SK-N-SH (cell line): Measurements from ENCODE around the gene BMP7.

Experiments
- CTCF ChIP-seq: fragments of 200-600 bp; sonication (generic); IDR thresholded peaks from 2 replicates; pipeline ENCODE4 v1.6.1; 2017; ENCODE audit warnings: antibody characterized with exemption, mild to moderate bottlenecking, moderate library complexity
- EP300 ChIP-seq, 2 experiments: IDR thresholded peaks; 2 replicates each; pipeline versions ENCODE4 v1.4.0 to v1.6.1; 2012; ENCODE audit warnings: borderline replicate concordance in 1 of 2, low read depth in 1 of 2, low read length in 1 of 2
- EZH2phosphoT487 ChIP-seq: fragments of 200-600 bp; sonication (generic); IDR thresholded peaks from 2 replicates; pipeline ENCODE4 v1.6.1; 2017; ENCODE audit warnings: low read depth, mixed run types, mild to moderate bottlenecking, antibody characterized with exemption, moderate library complexity, borderline replicate concordance
- MAX ChIP-seq: IDR thresholded peaks from 2 replicates; pipeline ENCODE4 v1.4.0; 2012; ENCODE audit warnings: low read depth
- NRF1 ChIP-seq: IDR thresholded peaks from 2 replicates; pipeline ENCODE4 v1.6.1; 2012; ENCODE audit warnings: low read depth, mild to moderate bottlenecking, low read length
- POLR2AphosphoS5 ChIP-seq: IDR thresholded peaks from 2 replicates; pipeline ENCODE4 v1.6.1; 2012; ENCODE audit warnings: low read depth, low read length
- RAD21 ChIP-seq: IDR thresholded peaks from 2 replicates; pipeline ENCODE4 v1.6.1; 2012; ENCODE audit warnings: mild to moderate bottlenecking, low read length
- REST ChIP-seq: IDR thresholded peaks from 2 replicates; pipeline ENCODE4 v1.6.1; 2012; ENCODE audit warnings: mild to moderate bottlenecking, low read depth, low read length, moderate library complexity
- SIN3A ChIP-seq: IDR thresholded peaks from 2 replicates; pipeline ENCODE4 v1.6.1; 2012; ENCODE audit warnings: low read depth, mild to moderate bottlenecking, low read length, moderate library complexity, borderline replicate concordance
- USF1 ChIP-seq: IDR thresholded peaks from 2 replicates; pipeline ENCODE4 v1.4.0; 2012; ENCODE audit warnings: low read depth, borderline replicate concordance
- YY1 ChIP-seq: IDR thresholded peaks from 2 replicates; pipeline ENCODE4 v1.4.0; 2012; ENCODE audit warnings: low read depth, mild to moderate bottlenecking

- no peak for TF ChIP-seq CTCF
- TF ChIP-seq MAX: no peak
- TF ChIP-seq REST: no peak
- TF ChIP-seq NRF1: no peak
- no peak for TF ChIP-seq YY1
- no peak for TF ChIP-seq EP300 (IDR thresholded peaks at IDR 0.05; ENCODE audit: borderline replicate concordance in 1 of 2, low read depth in 1 of 2, low read length in 1 of 2)
- TF ChIP-seq SIN3A: no peak
- no peak for TF ChIP-seq USF1
- no peak for TF ChIP-seq RAD21
- TF ChIP-seq POLR2AphosphoS5: no peak
- TF ChIP-seq EZH2phosphoT487: no peak
Observed at GRCh38 chr20:57267158-57267821, 849 bp upstream of the BMP7 start.
